GM18502 (cell line): Measurements from ENCODE around the gene TSHZ3.

Experiments used
- ATAC-seq: cut with Tn5 transposase; IDR thresholded peaks from one replicate; pipeline ENCODE4 v1.9.1; 2021; ENCODE audit warnings: mild to moderate bottlenecking; ENCODE audit not compliant: unreplicated experiment, poor library complexity

TSHZ3 gene

DNA sequence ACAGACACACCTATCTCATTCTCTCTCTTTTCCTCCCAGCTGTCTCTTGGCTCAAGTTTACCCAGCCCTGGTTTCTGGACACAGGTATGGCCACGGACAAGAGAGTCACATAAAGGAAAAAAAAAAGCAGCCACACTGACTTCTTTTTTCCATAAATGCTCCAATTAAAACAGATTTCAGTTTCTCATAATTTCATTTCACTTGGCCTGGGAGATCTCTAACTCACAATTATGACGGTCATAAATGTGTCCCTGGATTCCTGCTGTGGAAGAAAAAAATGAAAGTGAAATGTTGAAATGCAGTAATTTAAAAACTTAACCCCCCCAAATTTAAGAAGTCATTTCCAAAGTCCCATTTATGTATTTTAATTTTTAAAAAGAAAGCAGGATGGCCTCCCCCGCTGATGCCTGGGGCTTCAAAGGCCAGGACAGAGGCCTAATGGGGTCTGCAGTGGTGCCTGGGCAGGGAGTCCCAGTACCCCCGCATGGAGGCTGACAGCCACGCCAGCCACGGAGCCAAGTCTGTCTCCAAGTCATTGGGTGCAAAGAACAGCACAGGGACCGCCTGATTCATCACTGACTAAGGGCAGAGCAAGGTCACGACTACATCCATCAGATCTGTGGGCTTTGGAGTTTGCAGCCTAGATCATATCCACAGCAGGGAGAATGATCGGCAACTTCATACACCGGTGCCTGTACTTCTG lies 79.7 kb downstream of the TSHZ3 start:
- no peak for ATAC-seq

DNA sequence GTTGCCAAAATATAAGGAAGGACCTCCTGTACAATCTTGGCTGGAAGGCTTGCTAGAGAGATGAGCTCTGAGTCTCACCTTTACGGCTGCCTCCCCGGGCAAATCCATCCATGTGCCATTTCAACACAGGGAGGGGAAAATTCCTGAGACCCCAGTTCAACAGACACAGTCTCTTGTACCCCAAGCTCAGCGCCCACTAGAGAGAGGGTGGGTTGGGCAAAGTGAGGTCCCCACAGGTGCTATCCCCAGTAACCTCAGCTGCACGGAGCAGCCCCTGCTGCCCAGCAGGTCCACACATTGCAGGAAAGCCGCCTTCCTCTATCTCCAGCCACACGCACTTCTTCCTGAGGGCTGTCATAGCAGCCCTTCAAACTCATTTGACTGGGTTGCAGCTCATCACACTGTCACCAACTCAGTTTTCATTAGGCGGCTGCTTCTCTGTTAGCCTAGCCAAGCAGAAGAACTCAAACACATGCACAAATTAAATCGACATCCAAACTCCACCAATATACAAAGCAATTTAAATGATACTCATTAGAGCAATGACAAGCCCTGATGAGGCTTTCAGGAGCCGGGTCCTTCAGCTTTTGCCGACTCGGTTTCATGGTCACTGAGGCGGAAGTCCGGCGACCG lies 80.4 kb downstream of the TSHZ3 start:
- no peak for ATAC-seq

DNA sequence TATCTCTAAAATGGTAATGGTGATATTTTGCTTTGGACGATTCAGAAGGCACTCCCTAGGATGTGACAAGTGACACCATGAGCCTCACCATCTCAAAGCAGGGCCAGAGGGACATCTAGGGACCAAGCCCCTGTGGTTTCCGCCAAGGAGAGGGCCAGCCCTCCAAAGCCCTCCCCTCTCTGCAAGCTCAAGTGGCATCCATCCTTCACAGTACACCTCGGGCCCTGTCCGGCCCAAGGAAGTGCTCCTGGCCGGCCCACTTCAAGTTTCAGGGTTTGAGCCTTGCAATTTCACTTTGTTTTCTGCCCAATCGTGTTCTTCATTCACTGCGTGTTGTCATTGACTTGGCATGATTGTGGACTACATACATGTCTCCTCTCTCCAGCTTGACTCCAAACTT lies 82.5 kb downstream of the TSHZ3 start:
- ATAC-seq = no peak

DNA sequence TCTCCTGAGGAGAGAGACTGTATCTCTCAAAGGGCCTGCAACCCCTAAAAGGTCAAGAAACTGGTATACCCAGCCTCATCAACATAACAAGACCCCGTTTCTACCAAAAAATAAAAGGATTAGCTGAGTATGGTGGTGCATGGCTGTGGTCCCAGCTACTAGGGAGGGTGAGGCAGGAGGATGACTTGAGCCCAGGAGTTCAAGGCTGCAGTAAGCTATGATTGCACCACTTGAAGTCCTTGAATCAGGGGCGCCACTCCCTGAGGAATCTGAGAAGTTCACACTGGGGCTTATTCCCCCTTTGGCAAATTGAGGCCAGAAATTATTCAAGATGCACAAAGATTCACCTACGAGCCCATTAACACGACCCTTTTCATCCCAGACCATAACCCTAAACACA lies 83.0 kb downstream of the TSHZ3 start:
- ATAC-seq = no peak

DNA sequence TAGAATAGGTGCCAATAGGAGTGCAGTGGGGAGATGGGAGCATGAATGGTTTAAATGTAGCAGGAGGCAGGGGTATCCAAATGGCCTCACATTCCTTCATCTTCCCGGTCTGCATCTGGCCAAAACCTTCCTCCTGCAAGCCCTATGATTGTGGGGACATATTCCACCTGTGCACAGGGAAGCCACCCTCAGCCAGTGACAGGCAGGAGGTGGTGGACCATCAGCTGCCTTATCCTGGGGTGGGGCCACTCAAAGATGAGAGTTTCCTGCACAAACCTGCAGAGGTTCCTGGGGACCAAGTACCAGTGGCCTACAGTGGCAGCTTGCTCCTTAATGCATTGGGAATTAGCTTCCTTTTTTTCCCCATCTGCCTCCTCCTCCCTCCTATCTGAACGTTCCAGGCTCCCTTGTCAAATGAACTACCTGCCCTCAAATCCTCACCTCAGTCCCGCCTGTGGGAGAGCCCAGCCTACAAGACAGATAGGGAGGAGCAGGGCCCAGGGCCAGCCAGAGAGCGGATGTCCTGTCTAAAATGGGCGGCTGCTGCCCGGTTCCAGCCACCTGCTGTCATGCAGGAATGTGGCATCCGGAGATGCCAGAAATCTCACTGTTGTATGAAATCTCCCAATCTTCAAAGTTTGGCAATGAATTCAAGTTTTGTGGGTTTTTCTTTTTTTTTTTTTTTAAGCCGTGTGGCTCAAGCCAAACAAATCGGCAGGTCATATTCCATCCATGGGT lies 85.0 kb downstream of the TSHZ3 start:
- ATAC-seq = no peak

DNA sequence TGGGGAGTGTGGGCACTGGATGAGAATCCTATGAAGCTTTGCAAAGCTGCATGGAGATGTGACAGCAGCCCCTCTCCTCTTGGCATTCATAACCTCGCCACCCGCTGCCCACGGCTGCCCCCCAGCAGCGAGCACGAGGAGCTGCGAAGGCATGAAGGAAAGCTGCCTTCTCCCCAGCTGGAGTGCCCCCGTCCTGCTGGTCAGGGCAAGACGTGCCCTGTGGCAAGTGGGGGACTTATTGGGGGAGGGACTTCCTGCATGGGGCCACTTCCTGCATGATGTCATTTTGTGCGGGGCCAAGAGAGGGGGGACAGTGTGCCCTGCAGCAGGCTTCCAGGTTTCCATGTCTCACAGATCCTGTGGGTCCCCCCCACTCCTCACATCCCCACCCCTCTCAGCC lies 85.9 kb downstream of the TSHZ3 start:
- no peak for ATAC-seq

DNA sequence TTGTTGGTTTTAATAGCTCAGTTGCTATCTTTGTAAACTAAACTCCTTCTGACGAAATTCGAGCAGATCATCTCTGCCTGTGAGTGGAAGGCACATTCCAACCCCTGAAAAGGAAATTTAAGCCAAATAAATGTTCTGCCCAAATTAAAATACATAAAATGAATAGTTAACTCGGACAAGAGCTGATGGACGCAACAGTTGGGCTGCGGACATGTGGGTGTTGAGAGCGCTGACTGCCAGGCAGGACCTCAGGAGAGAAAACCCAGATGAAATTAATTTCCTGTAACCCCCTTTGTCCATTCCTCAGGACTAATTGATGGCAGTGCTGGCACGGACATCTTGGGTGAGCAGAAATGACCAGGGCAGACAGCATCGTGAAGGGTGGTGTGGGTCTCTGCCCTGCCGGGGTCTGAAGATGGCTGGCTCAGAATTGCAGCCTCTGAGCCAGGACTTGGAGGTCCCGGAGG lies 86.5 kb downstream of the TSHZ3 start:
- ATAC-seq = no peak

DNA sequence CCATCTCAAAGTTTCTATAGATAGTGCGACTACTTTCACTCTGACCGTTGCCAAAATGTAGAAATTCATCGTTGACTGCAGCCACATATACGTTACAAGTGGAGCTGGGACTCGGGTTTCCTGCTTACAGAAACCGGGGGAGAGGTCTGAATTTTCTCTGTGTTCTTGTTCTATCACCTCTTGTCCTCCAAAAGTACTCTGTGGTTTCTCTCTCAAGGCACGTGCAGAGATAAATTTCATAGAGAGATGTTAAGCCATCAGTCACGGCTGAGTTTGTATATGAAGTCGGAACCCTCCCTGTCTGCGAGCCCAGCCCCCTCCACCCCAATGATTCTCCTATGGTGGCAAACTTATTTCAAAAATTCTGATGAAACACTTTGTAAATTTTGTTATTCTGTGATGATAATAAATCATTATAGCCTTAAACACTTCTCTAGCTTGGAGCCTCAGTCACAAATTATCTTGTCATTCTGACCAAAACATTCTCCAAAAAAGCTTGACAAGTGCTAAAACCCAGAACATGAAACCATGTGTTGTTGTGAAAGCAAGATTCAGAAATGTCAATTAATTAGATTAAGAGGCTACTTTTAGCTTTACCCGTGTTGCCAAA lies 87.5 kb downstream of the TSHZ3 start:
- no peak for ATAC-seq

DNA sequence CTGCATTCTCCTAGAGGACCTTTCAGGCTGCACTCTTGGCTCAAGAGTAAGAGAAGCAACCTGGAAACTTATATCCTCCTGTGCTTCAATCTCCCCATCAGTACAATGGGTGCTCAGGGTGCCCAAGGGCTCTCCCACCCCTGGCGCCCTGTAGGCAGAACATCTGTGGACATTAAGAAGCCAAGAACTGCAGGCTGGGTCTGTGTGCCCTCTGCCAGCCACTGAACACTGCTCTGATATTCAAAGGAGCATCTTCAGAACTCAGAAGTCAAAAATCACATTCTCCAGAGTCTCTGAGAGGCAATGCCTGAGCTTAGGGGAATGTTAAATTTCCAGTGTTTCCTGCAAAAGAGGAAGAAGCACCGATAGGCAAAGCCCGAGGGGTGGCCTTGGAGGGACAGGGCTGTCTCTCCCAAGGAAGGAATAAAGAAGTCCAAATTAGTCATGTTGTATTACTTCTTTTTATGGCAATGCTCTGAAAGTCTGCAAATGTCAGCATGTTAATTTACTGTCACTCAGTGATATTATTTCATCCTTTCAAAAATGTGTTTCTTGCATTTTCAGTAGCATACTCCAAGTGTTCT lies 88.1 kb downstream of the TSHZ3 start:
- ATAC-seq = no peak

DNA sequence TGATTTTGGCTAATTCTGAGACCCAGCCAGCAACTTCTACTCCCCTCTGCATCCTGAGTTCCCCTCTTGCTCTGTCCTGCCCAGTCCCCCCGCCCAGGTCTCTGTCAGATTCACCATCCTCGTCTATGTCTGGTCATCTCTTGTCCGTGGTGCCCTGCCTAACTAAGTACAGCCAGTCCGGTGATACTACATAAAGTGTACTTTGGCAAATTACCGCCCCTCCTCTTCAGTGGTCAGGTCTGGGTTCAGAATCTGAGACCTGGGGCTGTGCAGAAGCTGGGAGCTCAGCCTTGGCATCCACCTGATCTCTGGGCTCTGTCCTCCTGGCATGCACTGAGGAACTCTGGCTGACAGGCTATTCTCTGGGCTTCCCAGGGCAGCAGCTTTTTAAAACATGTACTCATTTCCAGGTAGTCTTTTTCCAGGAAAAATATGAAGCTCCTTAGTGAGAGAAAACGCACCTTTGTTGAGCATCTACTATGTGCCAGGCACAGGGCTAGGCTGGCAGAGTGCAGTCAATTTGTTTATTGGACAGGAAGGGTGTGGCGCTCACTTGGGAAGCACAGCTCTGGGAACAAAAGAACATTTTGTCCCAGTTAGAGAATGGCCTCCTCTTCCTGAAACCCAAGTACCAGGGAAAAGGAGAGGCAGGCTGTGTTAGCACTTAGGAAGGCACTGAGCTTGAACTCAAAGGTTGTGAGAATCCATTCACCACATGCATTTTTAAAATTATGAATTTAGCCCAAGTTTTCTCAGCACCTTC lies 88.9 kb downstream of the TSHZ3 start:
- no peak for ATAC-seq

DNA sequence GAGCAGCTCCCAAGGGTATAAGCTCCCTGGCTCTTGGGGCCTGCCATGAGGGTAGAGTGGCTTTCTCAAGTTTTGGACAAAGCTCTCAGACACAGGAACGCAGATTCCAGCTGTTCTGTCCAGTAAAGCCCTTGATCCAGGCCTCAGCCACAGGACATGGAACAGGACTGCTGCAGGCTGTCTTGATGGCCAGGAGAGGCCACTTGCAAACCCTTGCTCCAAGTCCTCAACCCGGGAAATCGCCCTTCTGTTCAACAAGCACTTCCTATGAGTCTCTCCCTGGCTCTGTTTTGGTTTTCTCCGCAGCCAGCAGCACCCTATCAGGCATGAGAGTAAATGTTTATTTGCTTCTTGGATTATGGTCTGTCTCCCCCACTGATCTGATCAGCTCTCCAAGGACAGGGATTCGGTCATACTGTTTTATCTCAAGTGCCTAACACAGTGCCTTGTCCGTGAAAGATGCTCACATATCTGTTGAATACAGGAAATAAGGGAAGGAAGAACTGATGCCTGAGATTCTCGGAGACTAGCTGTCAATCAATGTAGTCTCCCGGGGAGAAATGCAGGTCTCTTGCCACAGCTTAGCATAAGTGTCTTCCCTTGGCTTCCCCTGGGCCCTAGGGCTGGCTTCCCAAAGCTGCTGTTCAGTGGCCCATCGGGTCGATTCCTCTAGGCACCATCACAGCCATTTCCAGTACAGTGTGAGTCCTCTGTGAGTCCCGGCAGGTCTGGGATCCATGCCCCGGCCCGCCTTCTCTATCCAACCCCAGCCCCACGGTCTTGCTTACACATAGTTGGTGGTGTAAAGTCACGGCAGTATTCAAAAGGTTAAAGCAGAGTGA lies 90.8 kb downstream of the TSHZ3 start:
- no peak for ATAC-seq

DNA sequence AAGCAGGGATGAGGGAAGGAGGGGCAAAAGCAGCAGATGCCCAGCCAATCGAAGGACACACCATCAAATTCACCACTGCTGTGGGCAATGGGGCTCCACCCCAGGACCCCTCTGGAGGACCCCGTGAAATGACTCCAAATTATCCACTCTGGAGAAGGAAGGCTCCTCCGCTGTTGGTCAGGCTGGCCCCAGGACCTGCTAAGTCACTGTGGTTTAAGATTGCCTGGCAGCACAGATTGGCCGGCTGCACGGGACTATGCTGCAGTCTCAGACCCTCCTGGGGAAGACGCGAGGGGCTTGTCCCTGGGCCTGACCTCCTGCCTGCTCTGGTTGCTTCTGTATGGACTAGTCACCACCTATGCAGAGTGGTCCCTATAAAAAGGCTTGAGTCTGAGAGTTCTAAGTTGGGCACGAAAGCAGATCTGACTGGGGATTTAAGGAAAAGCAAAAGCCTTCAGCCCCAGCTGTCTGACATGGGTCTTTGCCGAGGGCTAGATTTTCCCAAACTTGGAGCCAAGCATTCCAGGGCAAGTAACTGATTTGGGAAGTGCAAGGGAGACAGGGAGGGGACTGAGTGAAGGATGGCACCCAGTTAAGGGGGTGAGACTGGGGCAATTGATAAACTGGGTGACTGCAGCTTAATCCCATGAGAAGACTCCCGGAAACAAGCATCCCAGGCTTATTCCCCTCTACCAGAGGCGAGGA lies 91.7 kb downstream of the TSHZ3 start:
- ATAC-seq = no peak

DNA sequence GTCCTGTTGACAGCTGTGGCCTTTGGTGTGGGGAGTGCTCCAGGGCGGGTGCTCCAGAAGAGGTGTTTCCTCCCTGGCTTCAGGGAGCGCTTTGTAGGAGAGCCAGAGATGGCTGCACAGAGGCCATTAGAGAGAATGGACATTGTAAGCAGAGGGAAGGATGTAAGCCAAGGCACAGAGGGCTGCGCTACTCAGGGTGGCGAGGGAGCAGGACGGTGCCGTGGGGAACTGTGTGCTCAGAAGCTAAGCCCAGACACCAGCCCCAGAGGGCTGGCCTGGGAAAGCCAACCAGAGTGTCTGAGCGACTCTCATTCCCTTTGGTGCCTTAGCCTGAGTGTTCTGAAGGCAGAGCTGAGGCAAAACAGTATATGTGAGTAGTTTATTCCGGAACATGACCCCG lies 92.2 kb downstream of the TSHZ3 start:
- no peak for ATAC-seq

DNA sequence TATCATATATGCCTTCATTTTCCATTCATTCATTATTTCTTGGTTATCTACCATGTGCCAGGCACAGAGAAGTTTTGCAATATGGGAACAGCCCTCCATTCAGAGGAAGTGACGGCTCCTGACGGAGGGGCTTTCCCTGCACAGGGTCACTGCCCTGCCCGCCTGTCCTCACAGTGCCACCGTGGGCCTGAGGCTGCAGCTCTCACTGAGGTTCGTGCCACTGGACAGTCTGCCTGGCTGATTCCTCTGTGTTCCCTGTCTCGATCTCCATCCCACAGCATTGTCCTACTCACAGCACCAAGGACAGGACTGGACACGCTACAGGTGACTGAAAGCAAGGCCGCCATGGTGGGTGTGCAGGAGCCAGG lies 92.7 kb downstream of the TSHZ3 start:
- no peak for ATAC-seq

DNA sequence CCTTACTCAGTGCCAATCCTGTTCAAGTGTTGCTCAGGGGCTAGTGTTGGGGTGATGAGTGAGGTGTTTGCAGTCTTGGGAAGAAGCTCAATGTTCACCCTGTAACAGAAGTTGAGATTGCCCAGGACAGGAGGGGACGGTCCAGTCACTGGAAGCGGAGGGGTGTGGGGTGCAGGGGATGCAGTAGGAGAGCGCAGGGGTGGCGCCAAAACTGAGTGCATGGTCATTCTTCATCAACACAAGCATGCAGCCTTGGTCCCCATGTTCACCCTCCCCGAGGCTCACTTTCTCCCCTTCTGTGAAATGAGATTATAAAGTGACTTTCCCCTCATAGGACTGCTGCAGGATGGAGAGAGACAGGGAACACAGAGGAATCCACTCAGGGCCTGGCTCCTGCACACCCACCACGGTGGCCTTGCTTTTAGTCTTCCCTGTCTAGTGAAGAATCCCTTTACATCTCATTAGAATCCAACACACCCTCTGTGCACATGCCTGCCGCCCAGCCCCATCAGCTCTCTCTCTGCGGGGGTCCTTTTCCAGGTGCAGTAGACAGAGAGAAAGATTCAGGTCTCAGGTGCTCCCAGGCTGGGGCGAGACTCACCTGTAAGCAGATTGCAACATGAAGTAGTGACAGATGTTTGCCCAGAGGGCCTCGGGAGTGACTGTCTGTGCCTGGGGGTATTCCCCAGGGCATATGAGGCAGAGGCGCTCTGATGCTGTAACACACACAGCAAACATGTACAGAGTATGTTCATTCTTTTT lies 93.2 kb downstream of the TSHZ3 start:
- ATAC-seq = no peak

DNA sequence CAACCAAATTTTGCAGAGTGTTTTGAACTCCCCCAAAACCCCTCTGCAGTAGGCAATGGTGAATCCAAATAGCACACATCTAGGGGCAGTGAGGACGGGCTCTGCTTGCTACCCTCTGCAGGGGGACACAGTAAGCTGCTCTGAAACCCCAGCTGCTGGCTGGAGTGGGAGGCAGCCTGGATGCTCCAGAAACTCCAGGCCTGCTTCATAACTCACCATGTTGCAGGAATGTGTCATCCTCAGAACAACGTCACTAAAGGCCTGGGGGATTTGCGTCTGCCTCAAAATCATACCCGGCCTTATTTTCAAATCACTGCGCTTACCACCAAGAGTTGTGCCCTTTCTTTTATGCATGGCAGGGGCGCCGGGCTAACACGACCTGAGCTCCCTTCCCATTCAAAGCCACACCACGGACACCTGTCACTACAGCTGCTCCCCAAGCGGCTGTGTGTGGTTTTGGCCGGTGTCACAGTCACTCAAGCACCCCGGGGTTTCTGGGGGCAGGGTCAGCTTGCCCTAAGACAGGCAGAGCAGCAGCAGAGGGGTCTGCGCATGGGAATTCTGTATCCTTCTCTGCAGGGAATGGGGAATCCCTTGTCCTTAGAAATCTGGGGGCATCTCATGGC lies 93.9 kb downstream of the TSHZ3 start:
- no peak for ATAC-seq

DNA sequence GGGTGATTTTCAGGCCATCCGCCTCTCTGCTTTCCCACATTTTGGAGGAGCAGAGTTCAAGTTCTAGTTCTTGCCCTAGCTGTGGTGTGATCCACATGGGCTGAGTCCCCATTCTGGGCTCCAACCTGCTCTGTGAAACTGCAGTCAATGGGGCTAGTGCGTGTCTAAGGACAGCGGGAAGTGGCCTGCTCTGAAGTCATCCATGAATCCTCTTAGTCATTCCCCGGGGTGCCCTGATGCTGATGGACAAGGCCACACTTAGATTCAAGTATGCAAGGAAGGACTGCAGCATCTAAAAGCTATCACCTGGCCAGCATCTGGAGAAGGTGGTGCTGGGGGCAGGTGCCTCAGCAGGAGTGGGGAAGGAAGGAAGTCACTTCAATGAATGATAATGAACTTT lies 94.6 kb downstream of the TSHZ3 start:
- no peak for ATAC-seq

DNA sequence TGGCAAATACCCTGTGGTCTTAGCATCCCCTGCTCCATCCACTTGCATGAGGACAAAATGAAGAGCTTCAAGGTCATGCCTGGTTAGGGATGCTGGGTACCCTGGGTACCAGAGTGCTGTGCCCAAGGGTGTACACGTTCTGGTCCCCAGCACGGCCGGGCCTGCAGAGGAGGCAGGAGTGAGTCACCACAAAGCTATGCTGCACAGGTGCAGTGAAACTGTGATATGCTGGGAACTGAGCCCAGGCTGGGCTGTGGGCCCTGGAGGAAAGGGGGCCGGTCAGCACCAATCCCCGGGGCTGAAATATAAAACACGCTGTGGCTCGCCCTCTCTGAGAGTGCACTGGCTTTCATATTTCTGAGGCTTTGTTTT lies 95.1 kb downstream of the TSHZ3 start:
- ATAC-seq = no peak
